ENCODE measurements around the gene SLC16A12.
"Not testable (repeated sequence)": the region's sequence is repeated elsewhere in the genome, so short reads cannot be mapped to it uniquely, and the experiment has no call there.

The SLC16A12 gene

GRCh38 chr10:89428877-89429276 is 106.5 kb downstream of the SLC16A12 start:
- in situ Hi-C loops (cut with MboI; ENCODE audit: low sequenced_read_pairs): loop anchor here (10.0 kb wide), 1 partner anchor 126 kb away; no protein-coding TSS in a partner anchor

DNA sequence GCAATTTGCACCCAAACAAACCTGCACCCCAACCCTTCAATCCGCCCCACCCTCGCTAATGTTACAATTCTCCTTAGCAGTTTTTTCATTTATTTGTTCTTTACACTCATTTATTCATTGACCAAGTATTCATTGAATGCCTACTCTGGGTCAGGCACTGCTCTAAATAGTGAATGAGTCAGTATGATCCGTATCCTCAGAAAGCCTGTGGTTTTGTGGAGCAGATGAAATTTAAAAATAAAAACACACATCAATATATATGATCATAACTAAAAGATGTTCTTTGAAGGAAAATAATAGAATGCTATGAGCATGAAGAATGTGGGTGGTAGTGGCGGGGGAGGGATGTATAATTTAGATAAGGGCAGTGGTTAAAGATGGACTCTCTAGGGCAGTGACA is 107.8 kb downstream of the SLC16A12 start:
- in situ Hi-C loops (cut with MboI; ENCODE audit: low sequenced_read_pairs): loop anchor here (10.0 kb wide), 1 partner anchor 127 kb away; no protein-coding TSS in a partner anchor

GRCh38 chr10:89426230-89426868 is 109.0 kb downstream of the SLC16A12 start:
- in situ Hi-C loops (cut with MboI; ENCODE audit: low sequenced_read_pairs): loop anchor here (10.0 kb wide), 1 partner anchor 128 kb away; no protein-coding TSS in a partner anchor

GRCh38 chr10:89425000-89425399 is 110.4 kb downstream of the SLC16A12 start:
- in situ Hi-C loops (cut with MboI; ENCODE audit: low sequenced_read_pairs): loop anchor here (10.0 kb wide), 1 partner anchor 130 kb away; no protein-coding TSS in a partner anchor

DNA sequence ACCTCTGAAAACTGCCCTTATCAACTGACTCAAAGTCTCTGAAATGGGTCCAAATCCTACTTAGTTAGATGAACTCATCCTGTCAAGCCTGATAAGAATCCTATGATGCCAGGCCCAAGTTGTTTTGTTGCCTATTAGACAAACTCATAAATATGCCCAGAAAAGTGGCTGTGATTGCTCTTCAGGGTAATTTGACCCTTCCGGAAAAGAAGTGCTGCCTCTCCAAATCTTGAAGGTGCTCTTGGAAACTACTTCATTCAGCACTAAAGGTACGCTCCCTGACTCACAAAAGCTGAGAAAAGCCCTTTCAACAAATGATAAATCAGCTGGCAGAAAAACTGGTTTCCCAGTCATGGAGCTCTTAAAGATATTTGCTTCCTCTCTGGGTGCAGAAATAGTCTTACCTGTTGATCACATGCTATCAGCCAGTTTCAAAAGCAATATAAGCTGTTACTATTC is 114.3 kb downstream of the SLC16A12 start:
- in situ Hi-C loops (cut with MboI; ENCODE audit: low sequenced_read_pairs): loop anchor here (10.0 kb wide), 1 partner anchor 134 kb away; no protein-coding TSS in a partner anchor

GRCh38 chr10:89419548-89419947 is 115.8 kb downstream of the SLC16A12 start:
- in situ Hi-C loops (cut with MboI; ENCODE audit: low sequenced_read_pairs): no loop called here

- in situ Hi-C loops (cut with MboI; ENCODE audit: low sequenced_read_pairs): no loop called here
These were observed 118.9 kb downstream of the SLC16A12 start for GRCh38 chr10:89416465-89416864.

DNA sequence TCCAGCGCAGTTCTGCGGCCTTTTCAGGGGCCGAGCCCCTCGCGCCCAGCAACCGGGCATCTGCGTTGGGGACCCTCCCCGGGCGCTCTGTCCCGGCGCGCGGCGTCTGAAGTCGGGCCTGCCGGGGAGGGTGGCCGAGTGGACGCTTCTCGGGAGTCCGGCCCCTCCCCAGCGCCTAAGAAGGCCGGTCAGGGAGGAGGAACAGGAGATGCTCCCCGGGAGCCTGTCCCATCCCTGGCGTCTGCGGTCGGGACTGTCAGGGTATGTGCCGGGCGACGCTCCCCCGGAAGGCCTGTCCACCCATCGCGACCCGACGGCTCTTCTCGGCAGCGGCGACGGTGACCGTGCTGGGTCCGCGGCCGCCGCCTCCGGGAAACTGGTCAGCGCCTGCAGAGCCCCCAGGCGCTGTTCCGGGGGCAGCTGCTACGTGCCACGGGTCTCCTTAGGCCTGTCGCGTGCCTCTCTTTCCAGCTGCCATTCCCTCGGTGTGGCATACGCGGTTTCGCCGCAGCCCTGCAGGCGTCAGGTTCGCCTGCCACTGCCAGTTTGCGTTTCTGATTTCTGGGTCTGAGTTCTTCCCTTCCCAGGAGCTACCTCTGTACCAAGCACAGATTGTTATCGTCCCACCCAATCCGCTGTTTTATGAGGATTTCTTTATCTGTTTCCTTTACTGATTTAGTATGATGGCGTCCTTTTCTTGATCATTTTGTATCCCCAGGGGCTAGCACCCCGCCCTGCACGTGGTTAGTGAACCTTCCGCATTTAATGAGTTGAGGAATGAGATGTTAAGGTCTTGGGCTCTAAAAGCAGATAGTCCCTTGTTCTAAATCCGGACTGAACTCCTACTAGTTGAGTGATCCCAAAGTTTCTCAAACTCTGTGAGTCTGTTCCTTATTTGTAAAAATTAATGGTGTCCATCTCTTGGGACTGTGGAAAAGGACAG is 120.2 kb downstream of the SLC16A12 start:
- in situ Hi-C loops (cut with MboI; ENCODE audit: low sequenced_read_pairs): no loop called here

DNA sequence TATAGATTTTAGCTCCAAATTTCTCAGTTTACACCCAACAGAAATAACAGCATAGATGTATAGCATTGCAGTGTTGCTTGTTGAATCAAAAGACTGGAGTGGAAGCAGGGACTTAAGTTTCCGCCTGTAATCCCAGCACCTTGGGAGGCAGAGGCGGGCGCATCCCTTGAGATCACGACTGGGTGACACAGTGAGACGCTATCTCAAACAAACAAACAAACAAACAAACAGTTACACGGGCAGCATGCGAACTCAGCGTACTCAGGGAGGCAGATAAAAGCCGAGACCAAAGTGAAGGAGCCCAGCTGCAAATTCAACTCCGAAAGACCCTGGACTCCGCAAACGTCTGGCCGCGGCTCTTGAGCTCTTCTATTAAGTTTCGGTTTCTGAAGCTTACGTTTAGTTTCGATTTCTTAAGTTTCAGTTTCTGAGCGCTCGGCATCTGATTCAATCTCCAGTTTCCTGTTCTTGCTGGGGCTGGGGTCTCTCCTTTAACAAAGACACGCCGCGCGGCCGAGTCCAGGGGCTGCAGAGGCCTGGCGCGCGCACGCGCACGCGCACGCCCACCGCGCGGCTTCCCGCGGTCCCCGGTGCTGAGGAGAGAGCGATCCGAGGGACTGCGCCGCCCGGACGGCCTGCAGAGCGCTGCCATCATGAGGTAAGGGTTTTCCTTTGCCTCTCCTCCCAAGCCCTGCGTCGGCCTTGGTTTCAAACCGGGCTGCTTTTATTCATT is 121.1 kb downstream of the SLC16A12 start, which contains the start of gene IFIT5:
IFIT5 (plus strand) TSS at position 423 of the 733 bp plus-strand sequence; CDS start at position 654, 231 bp downstream.
- in situ Hi-C loops (cut with MboI; ENCODE audit: low sequenced_read_pairs): no loop called here

- in situ Hi-C loops (cut with MboI; ENCODE audit: low sequenced_read_pairs): no loop called here
These were observed 121.9 kb downstream of the SLC16A12 start for GRCh38 chr10:89413398-89413912.

DNA sequence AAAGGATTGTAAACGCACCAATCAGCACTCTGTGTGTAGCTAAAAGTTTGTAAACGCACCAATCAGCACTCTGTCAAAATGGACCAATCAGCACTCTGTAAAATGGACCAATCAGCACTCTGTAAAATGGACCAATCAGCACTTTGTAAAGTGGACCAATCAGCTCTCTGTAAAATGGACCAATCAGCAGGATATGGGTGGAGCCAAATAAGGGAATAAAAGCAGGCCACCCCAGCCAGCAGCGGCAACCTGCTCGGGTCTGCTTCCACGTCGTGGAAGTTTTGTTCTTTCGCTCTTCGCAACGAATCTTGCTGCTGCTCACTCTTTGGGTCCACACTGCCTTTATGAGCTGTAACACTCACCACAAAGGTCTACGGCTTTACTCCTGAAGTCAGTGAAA is 123.1 kb downstream of the SLC16A12 start:
- in situ Hi-C loops (cut with MboI; ENCODE audit: low sequenced_read_pairs): not testable (repeated sequence)

DNA sequence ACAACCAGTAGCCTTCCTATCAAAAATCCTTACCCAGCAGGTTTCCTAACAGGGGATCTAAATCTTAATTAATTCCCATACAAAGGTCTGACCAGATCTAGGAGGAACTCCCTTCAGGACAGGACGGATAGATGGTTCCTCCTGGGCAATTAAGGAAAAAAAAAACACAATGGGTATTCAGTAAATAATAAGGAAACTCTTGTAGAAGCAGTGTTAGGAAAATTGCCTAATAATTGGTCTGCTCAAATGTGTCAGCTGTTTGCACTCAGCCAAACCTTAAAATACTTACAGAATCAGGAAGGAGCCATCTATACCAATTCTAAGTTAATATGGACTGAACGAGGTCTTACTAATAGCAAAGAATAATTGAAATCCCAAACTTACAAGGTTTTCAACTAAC is 124.3 kb downstream of the SLC16A12 start:
- in situ Hi-C loops (cut with MboI; ENCODE audit: low sequenced_read_pairs): not testable (repeated sequence)

DNA sequence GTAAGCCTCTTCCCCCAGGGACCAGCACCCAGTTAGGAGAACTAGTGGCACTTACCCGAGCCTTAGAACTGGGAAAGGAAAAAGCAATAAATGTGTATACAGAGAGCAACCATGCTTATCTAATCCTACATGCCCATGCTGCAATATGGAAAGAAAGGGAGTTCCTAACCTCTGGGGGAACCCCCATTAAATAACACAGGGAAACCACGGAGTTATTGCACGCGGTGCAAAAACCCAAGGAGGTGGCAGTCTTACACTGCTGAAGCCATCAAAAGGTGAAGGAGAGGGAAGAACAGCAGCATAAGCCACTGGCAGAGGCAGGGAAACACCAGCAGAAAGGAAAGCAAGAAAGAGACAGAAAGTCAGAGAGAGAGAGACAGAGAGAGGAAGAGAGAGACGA is 124.8 kb downstream of the SLC16A12 start:
- in situ Hi-C loops (cut with MboI; ENCODE audit: low sequenced_read_pairs): not testable (repeated sequence)

DNA sequence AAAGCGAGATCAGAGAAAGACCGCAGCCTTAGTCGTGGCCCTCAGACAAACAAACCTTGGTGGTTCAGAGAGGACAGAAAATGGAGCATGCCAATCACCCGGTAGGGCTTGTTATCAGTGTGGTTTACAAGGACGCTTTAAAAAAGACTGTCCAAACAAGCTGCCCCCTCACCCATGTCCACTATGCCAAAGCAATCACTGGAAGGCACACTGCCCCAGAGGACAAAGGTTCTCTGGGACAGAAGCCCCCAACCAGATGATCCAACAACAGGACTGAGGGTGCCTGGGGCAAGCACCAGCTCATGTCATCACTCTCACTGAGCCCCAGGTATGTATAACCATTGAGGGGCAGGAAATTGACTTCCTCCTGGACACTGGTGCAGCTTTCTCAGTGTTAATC is 126.1 kb downstream of the SLC16A12 start:
- in situ Hi-C loops (cut with MboI; ENCODE audit: low sequenced_read_pairs): not testable (repeated sequence)

DNA sequence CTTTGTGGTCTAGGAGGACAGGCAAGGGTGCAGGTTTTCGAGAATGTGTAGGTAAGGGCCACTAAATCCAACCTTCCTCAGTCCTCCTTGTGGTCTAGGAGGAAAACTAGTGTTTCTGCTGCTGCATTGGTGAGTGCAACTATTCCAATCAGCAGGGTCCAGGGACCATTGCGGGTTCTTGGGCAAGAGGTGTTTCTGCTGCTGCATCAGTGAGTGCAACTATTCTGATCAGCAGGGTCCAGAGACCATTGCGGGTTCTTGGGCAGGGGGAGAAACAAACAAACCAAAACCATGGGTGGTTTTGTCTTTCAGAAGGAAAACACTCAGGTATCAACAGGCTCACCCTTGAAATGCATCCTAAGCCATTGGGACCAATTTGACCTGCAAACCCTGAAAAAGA is 127.6 kb downstream of the SLC16A12 start:
- in situ Hi-C loops (cut with MboI; ENCODE audit: low sequenced_read_pairs): not testable (repeated sequence)

- in situ Hi-C loops (cut with MboI; ENCODE audit: low sequenced_read_pairs): not testable (repeated sequence)
These were observed 129.2 kb downstream of the SLC16A12 start for GRCh38 chr10:89406178-89406577.

- in situ Hi-C loops (cut with MboI; ENCODE audit: low sequenced_read_pairs): no loop called here
These were observed 131.0 kb downstream of the SLC16A12 start for GRCh38 chr10:89404104-89405047.

DNA sequence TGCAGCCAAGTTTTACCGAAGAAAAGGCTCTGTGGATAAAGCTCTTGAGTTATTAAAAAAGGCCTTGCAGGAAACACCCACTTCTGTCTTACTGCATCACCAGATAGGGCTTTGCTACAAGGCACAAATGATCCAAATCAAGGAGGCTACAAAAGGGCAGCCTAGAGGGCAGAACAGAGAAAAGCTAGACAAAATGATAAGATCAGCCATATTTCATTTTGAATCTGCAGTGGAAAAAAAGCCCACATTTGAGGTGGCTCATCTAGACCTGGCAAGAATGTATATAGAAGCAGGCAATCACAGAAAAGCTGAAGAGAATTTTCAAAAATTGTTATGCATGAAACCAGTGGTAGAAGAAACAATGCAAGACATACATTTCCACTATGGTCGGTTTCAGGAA is 132.4 kb downstream of the SLC16A12 start:
- in situ Hi-C loops (cut with MboI; ENCODE audit: low sequenced_read_pairs): no loop called here

GRCh38 chr10:89399956-89400355 is 135.4 kb downstream of the SLC16A12 start:
- in situ Hi-C loops (cut with MboI; ENCODE audit: low sequenced_read_pairs): no loop called here

All from HL-60/S4 treated with retinoic acid at 250 ng/mL for 4 days and 3 days (cell line).